CD14-positive monocyte (primary cell): ENCODE measurements around the gene PTPRE. TPM values are rescaled to one million over a fixed set of nuclear protein-coding genes. Genes with fewer than 3 reads are reported as not detected.

Experiments
- DNase-seq, 3 donors: peaks; one replicate each; pipeline ENCODE4 v3.0.0-alpha.2; 2011 to 2022
- H2AFZ ChIP-seq: 2 replicates; pipeline ENCODE4 v1.6.0; 2012; ENCODE audit warnings: mild to moderate bottlenecking, low read depth, low read length, inconsistent platforms; ENCODE audit not compliant: insufficient read depth, poor library complexity, severe bottlenecking
- H3K27ac ChIP-seq, 2 donors: 1 replicate in 1 of 2; 2 replicates in 1 of 2; pipeline ENCODE4 v1.5.1; 2012 to 2013; ENCODE audit warnings: low read length in 2 of 2, control low read depth in 1 of 2, inconsistent platforms in 1 of 2, low read depth in 1 of 2, mild to moderate bottlenecking in 1 of 2
- H3K27me3 ChIP-seq, 2 donors: one replicate each; pipeline versions ENCODE4 v1.6.0 to v1.6.1; 2011 to 2013; ENCODE audit warnings: low read length in 2 of 2; ENCODE audit not compliant: control insufficient read depth in 2 of 2, insufficient read depth in 2 of 2
- H3K36me3 ChIP-seq, 2 donors: replicated peaks in 1 of 2; 1 replicate in 1 of 2; 2 replicates in 1 of 2; pipeline versions ENCODE4 v1.5.1 to v1.6.1; 2012 to 2013; ENCODE audit warnings: low read length in 2 of 2, control low read depth in 1 of 2, inconsistent platforms in 1 of 2, mild to moderate bottlenecking in 1 of 2; ENCODE audit not compliant: insufficient read depth in 2 of 2, control insufficient read depth in 1 of 2
- H3K4me1 ChIP-seq, 2 donors: 1 replicate in 1 of 2; 2 replicates in 1 of 2; pipeline versions ENCODE4 v1.5.1 to v1.6.1; 2012 to 2013; ENCODE audit warnings: low read length in 2 of 2, control low read depth in 1 of 2, inconsistent platforms in 1 of 2, mild to moderate bottlenecking in 1 of 2, moderate library complexity in 1 of 2; ENCODE audit not compliant: insufficient read depth in 2 of 2, control insufficient read depth in 1 of 2
- H3K4me2 ChIP-seq: replicated peaks from 2 replicates; pipeline ENCODE3; 2012; ENCODE audit warnings: low read length, moderate library complexity, mild to moderate bottlenecking; ENCODE audit not compliant: poor library complexity, severe bottlenecking; ENCODE audit errors: extremely low read depth
- H3K4me3 ChIP-seq, 3 experiments: fragments of 200-600 bp in 1 of 3; sonication (generic) in 1 of 3; replicated peaks in 1 of 3; 1 replicate in 2 of 3; 2 replicates in 1 of 3; pipeline ENCODE4 v1.5.1; 2011 to 2013; ENCODE audit warnings: low read length in 3 of 3, mild to moderate bottlenecking in 3 of 3, control low read depth in 2 of 3, low read depth in 2 of 3, inconsistent platforms in 1 of 3, moderate library complexity in 1 of 3
- H3K79me2 ChIP-seq: 2 replicates; pipeline ENCODE4 v1.6.0; 2012; ENCODE audit warnings: mild to moderate bottlenecking, control low read depth, inconsistent platforms, low read length, moderate library complexity; ENCODE audit not compliant: insufficient read depth
- H3K9ac ChIP-seq: 2 replicates; pipeline ENCODE4 v1.6.0; 2017; ENCODE audit warnings: low read length, mild to moderate bottlenecking; ENCODE audit not compliant: insufficient read depth, poor library complexity, severe bottlenecking
- H3K9me3 ChIP-seq, 2 donors: replicated peaks in 1 of 2; 1 replicate in 1 of 2; 2 replicates in 1 of 2; pipeline versions ENCODE4 v1.5.1 to v1.6.1; 2012 to 2013; ENCODE audit warnings: low read length in 2 of 2, control low read depth in 1 of 2; ENCODE audit not compliant: control insufficient read depth in 1 of 2, insufficient read depth in 1 of 2
- H4K20me1 ChIP-seq: 2 replicates; pipeline ENCODE4 v1.6.0; 2012; ENCODE audit warnings: mild to moderate bottlenecking, low read length, control low read depth, moderate library complexity; ENCODE audit not compliant: insufficient read depth
- H3K27ac Mint-ChIP-seq, 7 donors: one replicate each; pipeline ENCODE4 v1.8.0; 2020; ENCODE audit warnings: mild to moderate bottlenecking in 7 of 7, mixed read lengths in 7 of 7, moderate library complexity in 6 of 7, inconsistent platforms in 2 of 7
- H3K27me3 Mint-ChIP-seq, 3 donors: one replicate each; pipeline ENCODE4 v1.8.0; 2021 to 2022; ENCODE audit warnings: low read depth in 3 of 3, mild to moderate bottlenecking in 3 of 3, mixed read lengths in 3 of 3, moderate library complexity in 3 of 3, inconsistent platforms in 1 of 3
- H3K36me3 Mint-ChIP-seq, 2 donors: one replicate each; pipeline ENCODE4 v1.8.0; 2020; ENCODE audit warnings: mixed read lengths in 2 of 2, inconsistent platforms in 1 of 2, mild to moderate bottlenecking in 1 of 2
- H3K4me1 Mint-ChIP-seq: one replicate; pipeline ENCODE4 v1.8.0; 2020; ENCODE audit warnings: mild to moderate bottlenecking, mixed read lengths
- H3K4me3 Mint-ChIP-seq, 2 donors: one replicate each; pipeline ENCODE4 v1.8.0; 2020; ENCODE audit warnings: mild to moderate bottlenecking in 2 of 2, mixed read lengths in 2 of 2, moderate library complexity in 1 of 2
- H3K9me3 Mint-ChIP-seq, 7 donors: one replicate each; pipeline ENCODE4 v1.8.0; 2020 to 2022; ENCODE audit warnings: mixed read lengths in 7 of 7, mild to moderate bottlenecking in 6 of 7, moderate library complexity in 6 of 7, inconsistent platforms in 2 of 7
- WGBS: methylation state at CpG from one replicate; pipeline ENCODE4 v1.1.5; 2013; ENCODE audit warnings: missing lambda C conversion rate; ENCODE audit not compliant: insufficient coverage; 5-methylcytosine and 5-hydroxymethylcytosine counted together
- intact Hi-C, 2 donors: fragments of 100-400 bp; cut with micrococcal nuclease; formaldehyde crosslinking; loops; one replicate each; pipeline versions ENCODE4 v1.15.0 to v1.15.1; 2023
- polyA plus RNA-seq, 3 donors: library from polyadenylated mRNA; depleted of rRNA in 1 of 3; unstranded in 2 of 3; stranded (reverse) in 1 of 3; fragments of 300-500 nt in 2 of 3; fragments of >200 nt in 1 of 3; fragmentation: Illumina TruSeq in 2 of 3; gene quantifications; 1 replicate in 2 of 3; 2 replicates in 1 of 3; pipeline ENCODE4 v1.2.3, GENCODE V29; 2012 to 2021
- TF ChIP-seq, protein P1 (sequence below): fragments of 200-600 bp; IDR thresholded peaks from one replicate; pipeline ENCODE4 v1.8.0; 2022; ENCODE audit warnings: antibody characterized with exemption, mild to moderate bottlenecking

The PTPRE gene
- polyA plus RNA-seq, 3 donors, result 95.2 to 271 (median 125) TPM

- TF ChIP-seq, protein P1, sequence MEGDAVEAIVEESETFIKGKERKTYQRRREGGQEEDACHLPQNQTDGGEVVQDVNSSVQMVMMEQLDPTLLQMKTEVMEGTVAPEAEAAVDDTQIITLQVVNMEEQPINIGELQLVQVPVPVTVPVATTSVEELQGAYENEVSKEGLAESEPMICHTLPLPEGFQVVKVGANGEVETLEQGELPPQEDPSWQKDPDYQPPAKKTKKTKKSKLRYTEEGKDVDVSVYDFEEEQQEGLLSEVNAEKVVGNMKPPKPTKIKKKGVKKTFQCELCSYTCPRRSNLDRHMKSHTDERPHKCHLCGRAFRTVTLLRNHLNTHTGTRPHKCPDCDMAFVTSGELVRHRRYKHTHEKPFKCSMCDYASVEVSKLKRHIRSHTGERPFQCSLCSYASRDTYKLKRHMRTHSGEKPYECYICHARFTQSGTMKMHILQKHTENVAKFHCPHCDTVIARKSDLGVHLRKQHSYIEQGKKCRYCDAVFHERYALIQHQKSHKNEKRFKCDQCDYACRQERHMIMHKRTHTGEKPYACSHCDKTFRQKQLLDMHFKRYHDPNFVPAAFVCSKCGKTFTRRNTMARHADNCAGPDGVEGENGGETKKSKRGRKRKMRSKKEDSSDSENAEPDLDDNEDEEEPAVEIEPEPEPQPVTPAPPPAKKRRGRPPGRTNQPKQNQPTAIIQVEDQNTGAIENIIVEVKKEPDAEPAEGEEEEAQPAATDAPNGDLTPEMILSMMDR, result no peak
- DNase-seq, result no peak
- H3K27ac ChIP-seq, result no peak overlapping the region
- no peak overlapping the region for H3K4me3 Mint-ChIP-seq
- H3K36me3 ChIP-seq, result peaks cover 0 to 12% of the 10 kb centered on the region in 2 donors
- no peak overlapping the region for H3K4me2 ChIP-seq
- H3K9me3 Mint-ChIP-seq, result peaks cover 0 to 10% (median 2%) of the 10 kb centered on the region in 7 donors
- intact Hi-C loops, result no loop called here
- peaks cover 13 to 17% of the 10 kb centered on the region in 2 donors for H3K36me3 Mint-ChIP-seq
- H3K27me3 ChIP-seq, result no peaks in the 10 kb centered on the region
- no peak overlapping the region for H3K27ac Mint-ChIP-seq
- H3K4me1 ChIP-seq, result peaks cover 44 to 53% of the 10 kb centered on the region in 2 donors
- peaks cover 0 to 1% (median 0%) of the 10 kb centered on the region in 3 donors for H3K27me3 Mint-ChIP-seq
- WGBS, result no CpG with 5 or more reads among the region's 4 CpGs
- H3K9ac ChIP-seq, result no peak overlapping the region
- H3K9me3 ChIP-seq, result no peaks in the 10 kb centered on the region
- H2AFZ ChIP-seq, result no peak overlapping the region
- H3K79me2 ChIP-seq, result peaks cover 34% of the 10 kb centered on the region
- peaks cover 56% of the 10 kb centered on the region for H3K4me1 Mint-ChIP-seq
- no peak overlapping the region for H3K4me3 ChIP-seq
- H4K20me1 ChIP-seq, result peaks cover 34% of the 10 kb centered on the region
Measured at GRCh38 chr10:127980898-127981297, 74.0 kb downstream of the PTPRE start.

- no peaks in the 10 kb centered on the region for H3K9me3 ChIP-seq
- H3K4me1 ChIP-seq, result peaks cover 27 to 36% of the 10 kb centered on the region in 2 donors
- H3K27ac ChIP-seq, result no peak overlapping the region
- no peaks in the 10 kb centered on the region for H3K27me3 ChIP-seq
- no peak overlapping the region for H2AFZ ChIP-seq
- peaks cover 0 to 10% (median 2%) of the 10 kb centered on the region in 7 donors for H3K9me3 Mint-ChIP-seq
- peaks cover 0 to 1% (median 0%) of the 10 kb centered on the region in 3 donors for H3K27me3 Mint-ChIP-seq
- H3K79me2 ChIP-seq, result peaks cover 25% of the 10 kb centered on the region
- no peak overlapping the region for H3K9ac ChIP-seq
- H3K27ac Mint-ChIP-seq, result no peak overlapping the region
- peaks cover 20 to 24% of the 10 kb centered on the region in 2 donors for H3K36me3 Mint-ChIP-seq
- H3K4me3 Mint-ChIP-seq, result no peak overlapping the region
- H3K4me1 Mint-ChIP-seq, result peaks cover 52% of the 10 kb centered on the region
- peaks cover 20% of the 10 kb centered on the region for H4K20me1 ChIP-seq
- intact Hi-C loops, result no loop called here
- no peak for DNase-seq
- H3K4me2 ChIP-seq, result no peak overlapping the region
- TF ChIP-seq, protein P1, result no peak
- 91% methylated on average over 9 of the region's 10 CpGs for WGBS
- peaks cover 2 to 12% of the 10 kb centered on the region in 2 donors for H3K36me3 ChIP-seq
- H3K4me3 ChIP-seq, result no peak overlapping the region
Measured at GRCh38 chr10:127982601-127983000, 75.7 kb downstream of the PTPRE start.
